NK-92 (cell line): Measurements from ENCODE around the gene KCNMA1.

ENCODE experiments used
- DNase-seq: peaks from one replicate; lab custom pipeline; 2025; ENCODE audit not compliant: unreplicated experiment; lab: John Stamatoyannopoulos, UW

KCNMA1 gene

GRCh38 chr10:77012812-77013500 is 624.7 kb downstream of the KCNMA1 start:
- no peak for DNase-seq

- DNase-seq: no peak
Measured at GRCh38 chr10:77011874-77012811, 625.5 kb downstream of the KCNMA1 start.

GRCh38 chr10:77010430-77010829 is 627.2 kb downstream of the KCNMA1 start:
- DNase-seq: no peak

- DNase-seq: no peak
Measured at GRCh38 chr10:77007834-77008233, 629.8 kb downstream of the KCNMA1 start.

- DNase-seq: no peak
Measured at GRCh38 chr10:77006836-77007511, 630.6 kb downstream of the KCNMA1 start.

- no peak for DNase-seq
Measured at GRCh38 chr10:77005871-77006270, 631.7 kb downstream of the KCNMA1 start.

GRCh38 chr10:77004917-77005564 is 632.6 kb downstream of the KCNMA1 start:
- no peak for DNase-seq

GRCh38 chr10:77002872-77003271 is 634.7 kb downstream of the KCNMA1 start:
- no peak for DNase-seq

- no peak for DNase-seq
Measured at GRCh38 chr10:77001206-77001605, 636.4 kb downstream of the KCNMA1 start.

- no peak for DNase-seq
Measured at GRCh38 chr10:76998451-76998850, 639.2 kb downstream of the KCNMA1 start.

- no peak for DNase-seq
Measured at GRCh38 chr10:76997631-76998030, 640.0 kb downstream of the KCNMA1 start.

- DNase-seq: no peak
Measured at GRCh38 chr10:76995023-76995422, 642.6 kb downstream of the KCNMA1 start.

- DNase-seq: no peak
Measured at GRCh38 chr10:76993213-76993612, 644.4 kb downstream of the KCNMA1 start.

- no peak for DNase-seq
Measured at GRCh38 chr10:76992467-76992866, 645.1 kb downstream of the KCNMA1 start.

- DNase-seq: no peak
Measured at GRCh38 chr10:76991621-76992020, 646.0 kb downstream of the KCNMA1 start.

GRCh38 chr10:76990561-76990960 is 647.0 kb downstream of the KCNMA1 start:
- no peak for DNase-seq

- DNase-seq: no peak
Measured at GRCh38 chr10:76984559-76985443, 652.8 kb downstream of the KCNMA1 start.

- no peak for DNase-seq
Measured at GRCh38 chr10:76983624-76984023, 654.0 kb downstream of the KCNMA1 start.

- no peak for DNase-seq
Measured at GRCh38 chr10:76982671-76983070, 654.9 kb downstream of the KCNMA1 start.

GRCh38 chr10:76981251-76981650 is 656.4 kb downstream of the KCNMA1 start:
- DNase-seq: no peak
